ENCODE data around the gene L1TD1. TPM values are rescaled to one million over a fixed set of nuclear protein-coding genes. Genes with fewer than 3 reads are reported as not detected.
A peak's percentile ranks its signal among the peaks of the same experiment; 100 is the strongest.

Gene L1TD1
- polyA plus RNA-seq, 1 donor: 1.3 TPM

DNA sequence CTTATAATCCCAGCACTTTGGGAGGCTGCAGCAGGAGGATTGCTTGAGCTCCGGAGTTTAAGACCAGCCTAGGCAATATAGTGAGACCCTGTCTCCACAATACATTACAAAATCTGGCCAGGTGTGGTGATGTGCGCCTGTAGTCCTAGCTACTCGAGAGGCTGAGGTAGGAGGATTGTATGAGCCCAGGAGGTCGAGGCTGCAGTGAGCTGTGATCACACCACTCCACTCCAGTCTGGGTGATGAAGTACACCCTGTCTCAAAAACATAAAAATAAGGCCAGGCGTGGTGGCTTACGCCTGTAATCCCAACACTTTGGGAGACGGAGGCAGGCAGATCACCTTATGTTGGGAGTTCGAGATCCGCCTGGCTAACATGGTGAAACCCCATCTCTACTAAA, 27.7 kb downstream of the L1TD1 start:
- no CpG with 5 or more reads among the region's 9 CpGs for WGBS (ENCODE audit: insufficient coverage, low lambda C conversion rate)
- Histone ChIP-seq H3K9me3 (ENCODE audit: control insufficient read depth, low read depth, low read length) (no peaks in the 10 kb centered on the region), H3K27me3 (ENCODE audit: control insufficient read depth, insufficient read depth, low read length) (no peaks in the 10 kb centered on the region), H3K36me3 (ENCODE audit: control insufficient read depth, insufficient read depth, low read length) (no peaks in the 10 kb centered on the region), H3K4me1 (ENCODE audit: control insufficient read depth, insufficient read depth, low read length) (no peaks in the 10 kb centered on the region), H3K4me3 (ENCODE audit: low read length) (no peak overlapping the region), H3K27ac (ENCODE audit: low read length) (no peak overlapping the region)
- DNase-seq: no peak

DNA sequence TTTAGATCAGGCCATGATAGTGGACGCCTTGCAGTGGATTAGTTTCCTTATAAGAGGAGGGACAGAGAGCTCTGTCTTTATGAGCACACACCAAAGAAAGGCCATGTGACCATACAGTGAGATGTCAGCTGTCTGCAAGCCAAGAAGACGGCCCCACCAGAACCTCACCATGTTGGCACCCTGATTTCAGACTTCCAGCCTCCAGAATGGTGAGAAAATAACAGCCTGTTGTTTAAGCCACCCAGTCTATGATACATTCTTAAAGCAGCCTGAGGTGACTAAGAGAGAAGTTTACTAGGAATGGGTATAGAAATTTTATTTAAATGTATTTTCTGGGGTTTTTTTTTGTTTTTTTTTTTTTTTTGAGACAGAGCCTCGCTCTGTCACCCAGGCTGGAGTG, 29.5 kb downstream of the L1TD1 start:
- no peaks in the 10 kb centered on the region for H3K4me1 ChIP-seq (ENCODE audit: control insufficient read depth, insufficient read depth, low read length)
- WGBS (ENCODE audit: insufficient coverage, low lambda C conversion rate): no CpG with 5 or more reads among the region's 3 CpGs
- no peak for DNase-seq

GRCh38 chr1:62227496-62227895, 32.8 kb downstream of the L1TD1 start:
- H3K36me3 ChIP-seq (ENCODE audit: control insufficient read depth, insufficient read depth, low read length): no peaks in the 10 kb centered on the region
- H3K4me3 ChIP-seq (ENCODE audit: low read length): no peak overlapping the region
- no CpG with 5 or more reads among the region's 11 CpGs for WGBS (ENCODE audit: insufficient coverage, low lambda C conversion rate)
- no peaks in the 10 kb centered on the region for H3K4me1 ChIP-seq (ENCODE audit: control insufficient read depth, insufficient read depth, low read length)
- H3K27me3 ChIP-seq (ENCODE audit: control insufficient read depth, insufficient read depth, low read length): no peaks in the 10 kb centered on the region
- no peak overlapping the region for H3K27ac ChIP-seq (ENCODE audit: low read length)
- no peak for DNase-seq
- H3K9me3 ChIP-seq (ENCODE audit: control insufficient read depth, low read depth, low read length): no peaks in the 10 kb centered on the region

More for the DNA sequence above, 29.5 kb downstream of the L1TD1 start:
- Histone ChIP-seq H3K27ac (ENCODE audit: low read length) (no peak overlapping the region), H3K27me3 (ENCODE audit: control insufficient read depth, insufficient read depth, low read length) (no peaks in the 10 kb centered on the region), H3K9me3 (ENCODE audit: control insufficient read depth, low read depth, low read length) (no peaks in the 10 kb centered on the region), H3K4me3 (ENCODE audit: low read length) (no peak overlapping the region), H3K36me3 (ENCODE audit: control insufficient read depth, insufficient read depth, low read length) (no peaks in the 10 kb centered on the region)

- Histone ChIP-seq H3K27me3 (ENCODE audit: control insufficient read depth, insufficient read depth, low read length) (no peaks in the 10 kb centered on the region), H3K4me3 (ENCODE audit: low read length) (no peak overlapping the region), H3K27ac (ENCODE audit: low read length) (no peak overlapping the region), H3K9me3 (ENCODE audit: control insufficient read depth, low read depth, low read length) (no peaks in the 10 kb centered on the region), H3K4me1 (ENCODE audit: control insufficient read depth, insufficient read depth, low read length) (no peaks in the 10 kb centered on the region), H3K36me3 (ENCODE audit: control insufficient read depth, insufficient read depth, low read length) (no peaks in the 10 kb centered on the region)
- DNase-seq: peak; percentile 16 to 38
- WGBS (ENCODE audit: insufficient coverage, low lambda C conversion rate): 83% methylated on average over 1 of the region's 12 CpGs
These were observed 33.7 kb downstream of the L1TD1 start for GRCh38 chr1:62228136-62228882.

DNA sequence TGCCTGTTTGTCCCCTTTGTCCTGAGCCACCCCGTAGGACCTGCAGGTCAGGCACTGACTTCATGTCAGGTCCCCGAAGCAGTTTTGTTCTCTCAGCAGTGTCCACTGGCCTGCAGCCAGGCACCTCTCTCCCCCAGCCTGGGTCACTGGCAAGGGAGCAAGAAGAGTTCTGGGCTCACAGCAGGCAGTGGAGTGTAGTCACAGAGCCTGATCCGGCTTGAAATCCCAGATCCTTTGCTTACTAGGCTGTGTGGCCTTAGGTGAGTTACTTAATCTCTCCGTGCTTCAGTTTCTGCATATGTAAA, 34.2 kb downstream of the L1TD1 start:
- H3K27me3 ChIP-seq (ENCODE audit: control insufficient read depth, insufficient read depth, low read length): no peaks in the 10 kb centered on the region
- no peak for DNase-seq
- no peak overlapping the region for H3K27ac ChIP-seq (ENCODE audit: low read length)
- no CpG with 5 or more reads among the region's 4 CpGs for WGBS (ENCODE audit: insufficient coverage, low lambda C conversion rate)
- H3K4me1 ChIP-seq (ENCODE audit: control insufficient read depth, insufficient read depth, low read length): no peaks in the 10 kb centered on the region
- no peak overlapping the region for H3K4me3 ChIP-seq (ENCODE audit: low read length)
- no peaks in the 10 kb centered on the region for H3K36me3 ChIP-seq (ENCODE audit: control insufficient read depth, insufficient read depth, low read length)
- no peaks in the 10 kb centered on the region for H3K9me3 ChIP-seq (ENCODE audit: control insufficient read depth, low read depth, low read length)

DNA sequence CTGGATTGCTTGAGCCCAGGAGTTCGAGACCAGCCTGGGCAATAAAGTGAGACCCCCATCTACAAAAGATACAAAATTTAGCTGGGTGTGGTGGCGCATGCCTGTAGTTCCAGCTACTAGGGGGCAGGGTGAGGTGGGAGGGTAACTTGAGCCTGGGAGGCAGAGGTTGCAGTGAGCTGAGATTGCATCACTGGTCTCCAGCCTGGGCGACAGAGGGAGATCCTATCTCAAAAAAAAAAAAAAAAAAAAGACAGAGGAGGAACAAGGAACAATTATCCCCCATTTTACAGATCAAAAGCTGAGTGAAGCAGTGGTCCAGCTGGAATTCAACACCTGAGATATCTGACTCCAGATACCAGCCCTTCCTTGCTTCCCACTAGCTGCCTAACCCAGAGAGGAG, 34.8 kb downstream of the L1TD1 start:
- WGBS (ENCODE audit: insufficient coverage, low lambda C conversion rate): 67% methylated on average over 1 of the region's 3 CpGs
- DNase-seq: no peak
- no peaks in the 10 kb centered on the region for H3K4me1 ChIP-seq (ENCODE audit: control insufficient read depth, insufficient read depth, low read length)

GRCh38 chr1:62229932-62230331, 35.3 kb downstream of the L1TD1 start:
- DNase-seq: no peak
- no peaks in the 10 kb centered on the region for H3K4me1 ChIP-seq (ENCODE audit: control insufficient read depth, insufficient read depth, low read length)
- H3K4me3 ChIP-seq (ENCODE audit: low read length): no peak overlapping the region
- no peaks in the 10 kb centered on the region for H3K36me3 ChIP-seq (ENCODE audit: control insufficient read depth, insufficient read depth, low read length)
- no peaks in the 10 kb centered on the region for H3K27me3 ChIP-seq (ENCODE audit: control insufficient read depth, insufficient read depth, low read length)
- no peak overlapping the region for H3K27ac ChIP-seq (ENCODE audit: low read length)
- WGBS (ENCODE audit: insufficient coverage, low lambda C conversion rate): no CpG with 5 or more reads among the region's 2 CpGs
- H3K9me3 ChIP-seq (ENCODE audit: control insufficient read depth, low read depth, low read length): no peaks in the 10 kb centered on the region

More for the DNA sequence above, 34.8 kb downstream of the L1TD1 start:
- no peaks in the 10 kb centered on the region for H3K36me3 ChIP-seq (ENCODE audit: control insufficient read depth, insufficient read depth, low read length)
- H3K27ac ChIP-seq (ENCODE audit: low read length): no peak overlapping the region
- no peaks in the 10 kb centered on the region for H3K27me3 ChIP-seq (ENCODE audit: control insufficient read depth, insufficient read depth, low read length)
- no peak overlapping the region for H3K4me3 ChIP-seq (ENCODE audit: low read length)
- no peaks in the 10 kb centered on the region for H3K9me3 ChIP-seq (ENCODE audit: control insufficient read depth, low read depth, low read length)

GRCh38 chr1:62230718-62231117, 36.1 kb downstream of the L1TD1 start:
- Histone ChIP-seq H3K27ac (ENCODE audit: low read length) (no peak overlapping the region), H3K36me3 (ENCODE audit: control insufficient read depth, insufficient read depth, low read length) (no peaks in the 10 kb centered on the region), H3K27me3 (ENCODE audit: control insufficient read depth, insufficient read depth, low read length) (no peaks in the 10 kb centered on the region), H3K4me3 (ENCODE audit: low read length) (no peak overlapping the region), H3K9me3 (ENCODE audit: control insufficient read depth, low read depth, low read length) (no peaks in the 10 kb centered on the region), H3K4me1 (ENCODE audit: control insufficient read depth, insufficient read depth, low read length) (no peaks in the 10 kb centered on the region)
- 93% methylated on average over 2 of the region's 5 CpGs for WGBS (ENCODE audit: insufficient coverage, low lambda C conversion rate)
- no peak for DNase-seq

DNA sequence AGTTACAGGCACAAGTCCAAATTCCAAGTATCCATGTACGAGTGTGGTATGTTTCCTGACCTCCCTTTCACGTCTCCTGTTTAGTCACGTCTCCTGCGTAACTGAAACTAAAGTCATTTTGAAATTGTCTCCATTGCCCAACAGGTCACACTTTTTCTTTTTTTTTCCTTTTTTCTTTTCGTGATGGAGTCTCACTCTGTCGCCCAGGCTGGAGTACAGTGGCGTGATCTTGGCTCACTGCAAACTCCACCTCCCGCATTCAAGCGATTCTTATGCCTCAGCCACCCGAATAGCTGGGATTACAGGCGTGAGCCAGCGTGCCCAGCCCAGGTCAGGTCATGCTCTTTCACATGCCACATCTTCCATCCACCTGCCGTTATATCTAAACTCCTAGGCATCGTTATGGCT, 38.2 kb downstream of the L1TD1 start:
- Histone ChIP-seq H3K4me1 (ENCODE audit: control insufficient read depth, insufficient read depth, low read length) (no peaks in the 10 kb centered on the region), H3K4me3 (ENCODE audit: low read length) (no peak overlapping the region), H3K27ac (ENCODE audit: low read length) (no peak overlapping the region), H3K36me3 (ENCODE audit: control insufficient read depth, insufficient read depth, low read length) (no peaks in the 10 kb centered on the region), H3K9me3 (ENCODE audit: control insufficient read depth, low read depth, low read length) (no peaks in the 10 kb centered on the region), H3K27me3 (ENCODE audit: control insufficient read depth, insufficient read depth, low read length) (no peaks in the 10 kb centered on the region)
- WGBS (ENCODE audit: insufficient coverage, low lambda C conversion rate): 100% methylated on average over 1 of the region's 14 CpGs
- DNase-seq: no peak

DNA sequence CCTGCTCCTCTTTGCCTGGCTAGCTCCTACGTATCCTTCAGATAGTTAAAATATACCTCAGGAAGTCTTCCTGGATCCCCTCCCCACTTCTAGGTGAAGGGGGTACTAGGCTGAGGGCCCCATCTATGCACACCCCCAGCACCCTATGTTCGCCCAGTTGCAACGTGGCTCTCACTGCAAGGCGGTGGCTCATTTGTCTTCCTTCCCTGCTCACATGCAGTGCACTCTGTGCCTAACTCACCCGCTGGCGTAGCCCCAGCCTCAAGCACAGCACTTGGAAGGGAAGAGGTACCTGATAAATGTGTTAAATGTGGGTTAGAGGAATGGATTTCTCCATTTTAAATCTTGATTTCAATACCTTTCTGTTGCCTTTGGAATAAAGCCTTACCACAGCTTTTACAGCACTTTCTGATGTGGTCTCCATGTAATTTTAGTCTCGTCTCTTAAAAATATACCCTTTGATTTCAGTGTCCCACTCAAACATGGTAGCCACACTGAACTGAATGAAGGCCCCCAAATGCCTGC, 39.3 kb downstream of the L1TD1 start:
- Histone ChIP-seq H3K4me3 (ENCODE audit: low read length) (no peak overlapping the region), H3K36me3 (ENCODE audit: control insufficient read depth, insufficient read depth, low read length) (no peaks in the 10 kb centered on the region), H3K27me3 (ENCODE audit: control insufficient read depth, insufficient read depth, low read length) (no peaks in the 10 kb centered on the region), H3K9me3 (ENCODE audit: control insufficient read depth, low read depth, low read length) (no peaks in the 10 kb centered on the region), H3K4me1 (ENCODE audit: control insufficient read depth, insufficient read depth, low read length) (no peaks in the 10 kb centered on the region), H3K27ac (ENCODE audit: low read length) (no peak overlapping the region)
- DNase-seq: no peak
- WGBS (ENCODE audit: insufficient coverage, low lambda C conversion rate): 100% methylated on average over 1 of the region's 7 CpGs

- H3K36me3 ChIP-seq (ENCODE audit: control insufficient read depth, insufficient read depth, low read length): no peaks in the 10 kb centered on the region
- H3K27me3 ChIP-seq (ENCODE audit: control insufficient read depth, insufficient read depth, low read length): no peaks in the 10 kb centered on the region
- DNase-seq: no peak
- WGBS (ENCODE audit: insufficient coverage, low lambda C conversion rate): no CpG with 5 or more reads among the region's 6 CpGs
- no peak overlapping the region for H3K4me3 ChIP-seq (ENCODE audit: low read length)
- no peaks in the 10 kb centered on the region for H3K4me1 ChIP-seq (ENCODE audit: control insufficient read depth, insufficient read depth, low read length)
- no peak overlapping the region for H3K27ac ChIP-seq (ENCODE audit: low read length)
- H3K9me3 ChIP-seq (ENCODE audit: control insufficient read depth, low read depth, low read length): no peaks in the 10 kb centered on the region
These were observed 40.0 kb downstream of the L1TD1 start for GRCh38 chr1:62234688-62235087.
